Panc1 (cell line): ENCODE measurements around the gene ATXN1L. TPM values are rescaled to one million over a fixed set of nuclear protein-coding genes. Genes with fewer than 3 reads are reported as not detected.

ENCODE experiments used
- ATAC-seq: fragments of 200-7000 bp; cut with Tn5 transposase; 2 replicates; pipeline ENCODE4 v1.9.1; 2020; ENCODE audit warnings: mild to moderate bottlenecking, moderate library complexity
- BruUV-seq: library from RNA; stranded (reverse); fragments of 400-500 nt; replicated peaks from 2 replicates; lab custom pipeline; 2021; lab: Mats Ljungman, UMichigan
- CTCF ChIA-PET: fragments of 300-600 bp; sonication (Branson Sonifier 250); formaldehyde crosslinking; loops from one replicate; lab custom pipeline; 2022; ENCODE audit warnings: antibody characterized with exemption; lab: Charles Lee
- POLR2A ChIA-PET: fragments of 300-600 bp; sonication (Branson Sonifier 250); formaldehyde crosslinking; loops from one replicate; lab custom pipeline; 2022; ENCODE audit warnings: antibody characterized with exemption; lab: Charles Lee
- DNase-seq: peaks from one replicate; pipeline ENCODE4 v3.0.0-alpha.2; 2010; ENCODE audit warnings: low read depth, low spot score
- H3K27ac ChIP-seq: 2 replicates; pipeline ENCODE4 v1.5.1; 2011; ENCODE audit warnings: mild to moderate bottlenecking, low read length, inconsistent platforms
- H3K27me3 ChIP-seq: fragments of 200-500 bp; sonication (Bioruptor generic); 2 replicates; pipeline ENCODE4 v1.6.0; 2014; ENCODE audit warnings: low read length, inconsistent platforms; ENCODE audit not compliant: control insufficient read depth, insufficient read depth
- H3K36me3 ChIP-seq: fragments of 200-500 bp; sonication (Bioruptor generic); 2 replicates; pipeline ENCODE4 v1.5.1; 2014; ENCODE audit warnings: inconsistent platforms, mild to moderate bottlenecking, low read length, moderate library complexity; ENCODE audit not compliant: control insufficient read depth, insufficient read depth
- H3K4me1 ChIP-seq: 2 replicates; pipeline ENCODE4 v1.5.1; 2011; ENCODE audit warnings: inconsistent platforms, mild to moderate bottlenecking, low read length, moderate library complexity; ENCODE audit not compliant: control insufficient read depth, insufficient read depth
- H3K4me3 ChIP-seq, 2 experiments: 2 replicates each; pipeline ENCODE4 v1.5.1; 2011 to 2012; ENCODE audit warnings: low read depth in 2 of 2, low read length in 2 of 2, mild to moderate bottlenecking in 2 of 2, inconsistent platforms in 1 of 2, moderate library complexity in 1 of 2
- H3K9me3 ChIP-seq: fragments of 200-500 bp; sonication (Bioruptor generic); 2 replicates; pipeline ENCODE4 v1.5.1; 2014; ENCODE audit warnings: low read depth, mild to moderate bottlenecking, inconsistent platforms, low read length, moderate library complexity; ENCODE audit not compliant: control insufficient read depth, insufficient read depth
- CTCF ChIP-seq: fragments of 450-650 bp; IDR thresholded peaks from 2 replicates; pipeline ENCODE4 v1.5.1; 2017; ENCODE audit warnings: mild to moderate bottlenecking
- POLR2AphosphoS5 ChIP-seq: IDR thresholded peaks from 2 replicates; pipeline ENCODE4 v1.6.1; 2012; ENCODE audit warnings: mild to moderate bottlenecking, low read depth, low read length, moderate library complexity
- REST ChIP-seq, 2 experiments: IDR thresholded peaks; 2 replicates each; pipeline ENCODE4 v1.6.1; 2011 to 2012; ENCODE audit warnings: low read depth in 2 of 2, control low read depth in 1 of 2, low read length in 1 of 2, mild to moderate bottlenecking in 1 of 2, moderate library complexity in 1 of 2; ENCODE audit not compliant: insufficient read depth in 1 of 2
- SIN3A ChIP-seq: IDR thresholded peaks from 2 replicates; pipeline ENCODE4 v1.6.1; 2012; ENCODE audit warnings: low read depth, mild to moderate bottlenecking, low read length, moderate library complexity, borderline replicate concordance; ENCODE audit not compliant: insufficient read depth
- TCF7L2 ChIP-seq: IDR thresholded peaks from 2 replicates; pipeline ENCODE4 v1.6.1; 2011; ENCODE audit warnings: mild to moderate bottlenecking, low read depth, low read length, inconsistent platforms
- in situ Hi-C: cut with HindIII; loops from 2 replicates; pipeline ENCODE4 v1.10.0; 2016; ENCODE audit warnings: low sequenced_read_pairs, low pct_unique_long_range_greater_than_20kb
- intact Hi-C: fragments of 100-400 bp; cut with micrococcal nuclease; formaldehyde crosslinking; loops from one replicate; pipeline ENCODE4 v1.10.0; 2022; ENCODE audit not compliant: unreplicated experiment
- total RNA-seq: library from RNA; stranded (reverse); gene quantifications from one replicate; pipeline ENCODE4 v1.2.1, GENCODE V29; 2021; ENCODE audit not compliant: unreplicated experiment

The ATXN1L gene
- total RNA-seq, 1 experiment from 2014 or later: 17.3 TPM

GRCh38 chr16:71855937-71856662 is 10.3 kb downstream of the ATXN1L start:
- DNase-seq: no peak
- intact Hi-C loops: no loop called here
- TF ChIP-seq REST (IDR thresholded peaks at IDR 0.05; ENCODE audit: insufficient read depth in 1 of 2, low read depth in 2 of 2, low read length in 1 of 2): no peak
- TF ChIP-seq SIN3A: no peak
- no peak for TF ChIP-seq CTCF
- TF ChIP-seq POLR2AphosphoS5: no peak
- TF ChIP-seq TCF7L2: no peak
- H3K27me3 ChIP-seq: no peaks in the 10 kb centered on the region
- H3K27ac ChIP-seq: no peak overlapping the region
- H3K36me3 ChIP-seq: no peaks in the 10 kb centered on the region
- no TSS peak for BruUV-seq
- in situ Hi-C loops: no loop called here
- ATAC-seq: no peak
- ChIA-PET CTCF (no interaction called here), POLR2A (no interaction called here)
- no peaks in the 10 kb centered on the region for H3K9me3 ChIP-seq
- no peak overlapping the region for H3K4me3 ChIP-seq
- no peaks in the 10 kb centered on the region for H3K4me1 ChIP-seq

- BruUV-seq: no TSS peak
- no peaks in the 10 kb centered on the region for H3K36me3 ChIP-seq
- TF ChIP-seq POLR2AphosphoS5: no peak
- TF ChIP-seq TCF7L2: no peak
- TF ChIP-seq SIN3A: no peak
- TF ChIP-seq CTCF: no peak
- TF ChIP-seq REST (IDR thresholded peaks at IDR 0.05; ENCODE audit: insufficient read depth in 1 of 2, low read depth in 2 of 2, low read length in 1 of 2): no peak
- H3K4me1 ChIP-seq: no peaks in the 10 kb centered on the region
- ChIA-PET CTCF (interaction anchor here (0.6 kb wide), 1 partner anchor 22 kb away, joined by 5 read pairs; no protein-coding TSS in a partner anchor), POLR2A (no interaction called here)
- no peaks in the 10 kb centered on the region for H3K9me3 ChIP-seq
- DNase-seq: no peak
- in situ Hi-C loops (no loop called here), intact Hi-C loops (no loop called here)
- H3K27me3 ChIP-seq: no peaks in the 10 kb centered on the region
- no peak overlapping the region for H3K4me3 ChIP-seq
- H3K27ac ChIP-seq: no peak overlapping the region
- ATAC-seq: no peak
Measured at GRCh38 chr16:71859762-71860521, 14.2 kb downstream of the ATXN1L start.
